Measurements from ENCODE around the gene CDH23. TPM values are rescaled to one million over a fixed set of nuclear protein-coding genes. Genes with fewer than 3 reads are reported as not detected.

Gene CDH23
- total RNA-seq, 1 donor from 2014 or later = 4.5 TPM

DNA sequence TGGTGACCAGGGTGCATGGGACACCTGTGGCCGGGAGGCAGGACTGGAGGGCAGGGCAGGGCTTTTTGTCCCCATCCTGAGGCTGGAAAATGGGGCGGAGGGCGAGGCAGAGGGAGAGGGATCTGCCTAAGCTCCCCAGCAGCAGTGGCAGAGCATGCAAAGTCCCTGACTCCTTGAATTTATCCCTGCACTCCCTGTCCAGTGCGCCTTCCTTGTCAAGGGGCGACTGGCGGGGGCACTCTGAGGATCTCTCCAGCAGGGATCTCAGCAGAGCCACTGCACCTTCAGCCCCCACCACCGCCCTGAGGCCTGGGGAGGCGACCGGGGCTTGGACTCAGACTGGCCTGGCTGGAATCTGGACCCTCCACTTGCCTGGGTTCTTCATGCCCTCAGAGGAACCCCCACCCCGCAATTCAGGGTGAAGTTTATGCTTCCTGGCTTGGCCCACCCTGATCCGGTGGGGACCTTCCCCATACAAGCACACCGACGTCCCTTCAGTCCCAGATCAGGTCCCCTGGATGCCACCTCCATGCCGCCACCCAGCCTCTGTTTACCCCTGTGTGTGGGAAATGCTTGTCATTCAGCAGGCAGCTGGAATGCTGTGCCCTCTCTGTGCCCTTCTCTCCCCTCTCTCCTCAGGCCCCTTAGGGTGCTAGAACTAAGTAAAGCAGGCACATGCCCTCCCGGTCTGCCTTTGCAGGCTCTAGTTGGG, 46.3 kb downstream of the CDH23 start:
- no peaks in the 10 kb centered on the region for H3K9me3 ChIP-seq (replicated peaks)
- no peak overlapping the region for H3K4me3 ChIP-seq
- H3K27me3 ChIP-seq (ENCODE audit: low read depth) = no peaks in the 10 kb centered on the region
- H3K27ac ChIP-seq (replicated peaks) = no peak overlapping the region
- TF ChIP-seq, protein P1, sequence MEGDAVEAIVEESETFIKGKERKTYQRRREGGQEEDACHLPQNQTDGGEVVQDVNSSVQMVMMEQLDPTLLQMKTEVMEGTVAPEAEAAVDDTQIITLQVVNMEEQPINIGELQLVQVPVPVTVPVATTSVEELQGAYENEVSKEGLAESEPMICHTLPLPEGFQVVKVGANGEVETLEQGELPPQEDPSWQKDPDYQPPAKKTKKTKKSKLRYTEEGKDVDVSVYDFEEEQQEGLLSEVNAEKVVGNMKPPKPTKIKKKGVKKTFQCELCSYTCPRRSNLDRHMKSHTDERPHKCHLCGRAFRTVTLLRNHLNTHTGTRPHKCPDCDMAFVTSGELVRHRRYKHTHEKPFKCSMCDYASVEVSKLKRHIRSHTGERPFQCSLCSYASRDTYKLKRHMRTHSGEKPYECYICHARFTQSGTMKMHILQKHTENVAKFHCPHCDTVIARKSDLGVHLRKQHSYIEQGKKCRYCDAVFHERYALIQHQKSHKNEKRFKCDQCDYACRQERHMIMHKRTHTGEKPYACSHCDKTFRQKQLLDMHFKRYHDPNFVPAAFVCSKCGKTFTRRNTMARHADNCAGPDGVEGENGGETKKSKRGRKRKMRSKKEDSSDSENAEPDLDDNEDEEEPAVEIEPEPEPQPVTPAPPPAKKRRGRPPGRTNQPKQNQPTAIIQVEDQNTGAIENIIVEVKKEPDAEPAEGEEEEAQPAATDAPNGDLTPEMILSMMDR (IDR thresholded peaks at IDR 0.05; ENCODE audit: borderline replicate concordance) = no peak
- DNase-seq = no peak
- H3K4me1 ChIP-seq = peaks cover 24% of the 10 kb centered on the region
- intact Hi-C loops (cut with micrococcal nuclease) = no loop called here
- H3K36me3 ChIP-seq = no peaks in the 10 kb centered on the region

DNA sequence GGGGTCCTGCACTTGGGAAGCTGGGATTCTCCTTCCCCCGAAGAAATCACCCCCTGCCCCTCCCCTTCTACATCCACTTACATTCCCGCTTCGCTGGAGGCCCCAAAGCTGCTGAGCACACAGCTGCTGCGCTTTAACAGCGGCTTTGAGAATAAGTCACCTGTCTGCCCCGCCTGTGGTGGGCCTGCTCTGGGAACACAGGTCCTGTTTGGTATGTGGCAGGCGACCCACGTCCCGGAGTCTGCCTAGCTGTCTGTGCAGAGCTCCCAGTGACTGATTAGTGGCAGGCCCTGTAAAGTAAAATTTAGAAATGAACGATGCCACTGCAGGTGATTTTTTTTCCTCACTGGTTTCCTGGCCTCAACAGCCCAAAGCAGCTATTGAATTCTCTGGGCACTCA, 47.0 kb downstream of the CDH23 start:
- TF ChIP-seq, protein P1 (IDR thresholded peaks at IDR 0.05; ENCODE audit: borderline replicate concordance) = no peak
- H3K27ac ChIP-seq (replicated peaks) = no peak overlapping the region
- no peak overlapping the region for H3K4me3 ChIP-seq
- no peaks in the 10 kb centered on the region for H3K27me3 ChIP-seq (ENCODE audit: low read depth)
- H3K36me3 ChIP-seq = no peaks in the 10 kb centered on the region
- no peak for DNase-seq
- H3K9me3 ChIP-seq (replicated peaks) = no peaks in the 10 kb centered on the region
- peaks cover 24% of the 10 kb centered on the region for H3K4me1 ChIP-seq
- intact Hi-C loops (cut with micrococcal nuclease) = no loop called here

DNA sequence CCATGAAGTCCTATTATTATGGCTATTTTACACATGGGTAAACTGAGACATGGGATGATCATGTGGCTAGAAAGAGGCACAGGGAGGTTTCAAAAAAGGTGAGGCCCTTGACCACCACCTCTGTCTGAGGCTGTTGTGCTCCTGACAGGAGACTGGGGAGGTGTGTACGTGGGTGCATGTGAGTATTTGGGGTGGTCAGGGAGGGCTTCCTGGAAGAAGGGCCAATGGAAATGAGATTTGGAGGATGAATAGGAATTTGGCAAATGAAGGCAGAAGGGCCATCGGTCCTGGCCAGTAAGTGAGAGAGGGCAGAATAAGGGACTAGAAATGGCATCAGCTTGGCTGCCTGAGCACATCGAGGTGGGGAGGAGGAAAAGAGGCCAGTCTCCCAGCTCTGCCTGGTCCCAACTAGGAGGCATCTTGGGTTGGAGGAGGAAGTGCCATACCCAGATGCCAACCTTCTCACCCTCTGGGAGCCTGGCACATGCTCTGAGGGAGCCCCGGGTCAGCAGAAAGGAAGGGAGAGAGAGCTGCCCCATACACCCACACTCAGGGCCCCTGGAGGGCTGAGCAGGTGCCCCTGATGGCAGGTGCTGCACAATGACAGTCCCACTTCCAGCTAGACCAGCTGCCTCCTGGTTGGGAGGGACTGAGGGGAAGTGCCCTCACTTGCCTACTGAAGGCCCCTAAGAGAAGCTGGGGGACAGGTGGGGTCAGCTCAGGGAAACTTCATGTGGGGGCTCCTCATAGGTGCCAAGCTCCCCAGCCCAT, 47.7 kb downstream of the CDH23 start:
- no peak overlapping the region for H3K27ac ChIP-seq (replicated peaks)
- intact Hi-C loops (cut with micrococcal nuclease) = no loop called here
- H3K9me3 ChIP-seq (replicated peaks) = no peaks in the 10 kb centered on the region
- H3K4me3 ChIP-seq = no peak overlapping the region
- H3K27me3 ChIP-seq (ENCODE audit: low read depth) = no peaks in the 10 kb centered on the region
- TF ChIP-seq, protein P1 (IDR thresholded peaks at IDR 0.05; ENCODE audit: borderline replicate concordance) = no peak
- no peak for DNase-seq
- peaks cover 23% of the 10 kb centered on the region for H3K4me1 ChIP-seq
- H3K36me3 ChIP-seq = no peaks in the 10 kb centered on the region

DNA sequence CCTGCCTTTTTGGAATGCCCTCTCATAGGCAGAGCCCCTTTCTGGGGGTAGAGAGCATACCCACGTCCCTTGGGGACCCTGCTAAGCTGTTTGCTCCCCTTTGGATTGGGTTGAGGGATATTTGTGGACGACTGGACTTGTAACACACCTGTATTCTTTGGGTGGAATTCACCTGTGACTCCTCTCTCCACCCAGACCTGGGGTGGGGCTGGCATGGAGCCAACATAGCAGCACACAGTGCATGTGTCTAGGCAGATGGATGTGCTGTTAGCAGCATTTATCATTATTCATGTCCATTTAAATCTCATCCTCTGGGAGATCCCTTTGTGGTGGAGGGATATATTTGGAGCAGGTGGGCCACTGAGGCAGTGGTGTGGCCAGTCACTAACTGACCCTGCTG, 51.0 kb downstream of the CDH23 start:
- Histone ChIP-seq H3K36me3 (no peaks in the 10 kb centered on the region), H3K27ac (replicated peaks) (no peak overlapping the region), H3K4me3 (no peak overlapping the region), H3K4me1 (peaks cover 2% of the 10 kb centered on the region), H3K9me3 (replicated peaks) (no peaks in the 10 kb centered on the region), H3K27me3 (ENCODE audit: low read depth) (no peaks in the 10 kb centered on the region)
- no peak for DNase-seq
- TF ChIP-seq, protein P1 (IDR thresholded peaks at IDR 0.05; ENCODE audit: borderline replicate concordance) = no peak
- intact Hi-C loops (cut with micrococcal nuclease) = no loop called here

DNA sequence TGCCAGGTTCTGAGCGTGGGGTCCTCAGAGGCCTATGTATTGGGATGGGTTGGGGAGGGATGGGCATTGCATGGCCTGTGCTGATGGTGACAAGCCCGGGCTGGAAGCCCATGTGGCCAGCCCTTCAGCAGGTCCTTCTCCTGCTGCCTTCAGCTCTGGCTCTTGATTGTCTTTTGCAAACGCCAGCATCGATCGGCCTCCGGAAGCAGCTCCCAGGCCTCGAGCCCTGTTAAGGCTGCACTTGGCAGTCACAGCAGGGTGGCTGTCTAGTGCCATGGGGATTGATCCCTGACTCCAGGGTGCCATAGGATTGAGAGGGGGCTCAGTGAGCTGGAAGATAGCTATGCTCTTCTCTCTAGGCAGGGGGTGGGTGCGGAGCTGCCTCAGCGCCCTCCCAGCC, 51.4 kb downstream of the CDH23 start:
- Histone ChIP-seq H3K4me1 (no peaks in the 10 kb centered on the region), H3K4me3 (no peak overlapping the region), H3K27ac (replicated peaks) (no peak overlapping the region), H3K27me3 (ENCODE audit: low read depth) (no peaks in the 10 kb centered on the region), H3K36me3 (no peaks in the 10 kb centered on the region), H3K9me3 (replicated peaks) (no peaks in the 10 kb centered on the region)
- TF ChIP-seq, protein P1 (IDR thresholded peaks at IDR 0.05; ENCODE audit: borderline replicate concordance) = no peak
- intact Hi-C loops (cut with micrococcal nuclease) = no loop called here
- no peak for DNase-seq
